ENCODE results near the gene ERCC2. TPM values are rescaled to one million over a fixed set of nuclear protein-coding genes. Genes with fewer than 3 reads are reported as not detected.
"Not testable (repeated sequence)": the region's sequence is repeated elsewhere in the genome, so short reads cannot be mapped to it uniquely, and the experiment has no call there.

Gene ERCC2
- total RNA-seq, 6 donors from 2014 or later: 7.4 to 19.1 (median 13.0) TPM

- Histone ChIP-seq H3K4me3 (no peak overlapping the region), H3K9me3 (no peaks in the 10 kb centered on the region), H3K27ac (no peak overlapping the region), H3K36me3 (peaks cover 2 to 85% (median 59%) of the 10 kb centered on the region in 4 donors), H3K27me3 (no peaks in the 10 kb centered on the region), H3K4me1 (peaks cover 2 to 18% (median 16%) of the 10 kb centered on the region in 4 donors)
- no peak for ATAC-seq (ENCODE audit: low FRiP score in 2 of 2)
- no peak for DNase-seq
- 88 to 93% methylated on average over 4 of the region's 4 CpGs for WGBS, 2 donors
- no peak for TF ChIP-seq EP300 (IDR thresholded peaks at IDR 0.05)
- TF ChIP-seq POLR2AphosphoS5 (IDR thresholded peaks at IDR 0.05): no peak
- no peak for TF ChIP-seq POLR2A (IDR thresholded peaks at IDR 0.05)
- no peak for TF ChIP-seq CTCF (IDR thresholded peaks at IDR 0.05)
Observed at GRCh38 chr19:45417151-45417550, 46.8 kb upstream of the ERCC2 start.

DNA sequence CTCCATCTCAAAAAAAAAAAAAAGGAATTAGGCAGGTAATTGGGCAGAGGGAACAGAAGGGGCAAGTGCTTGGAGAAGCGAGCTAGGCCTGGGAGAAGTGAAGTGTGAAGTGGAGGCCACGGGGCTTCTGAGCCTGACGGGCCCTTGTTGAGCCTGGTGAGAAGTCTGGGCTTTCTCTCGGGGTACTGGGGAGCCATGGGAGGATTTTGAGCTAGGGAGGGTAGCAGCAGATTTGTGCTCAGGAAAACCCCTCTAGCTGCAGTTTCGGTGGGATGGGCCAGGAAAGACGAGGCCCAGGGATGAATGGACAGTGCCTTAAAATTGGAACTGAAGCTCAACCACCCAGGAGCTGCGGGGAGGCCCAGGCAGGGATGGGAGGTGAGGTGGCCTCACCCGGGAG, 44.1 kb upstream of the ERCC2 start:
- 97 to 98% methylated on average over 8 of the region's 8 CpGs for WGBS, 2 donors
- H3K4me1 ChIP-seq: peaks cover 0 to 9% (median 7%) of the 10 kb centered on the region in 4 donors
- ATAC-seq (ENCODE audit: low FRiP score in 2 of 2) (no peak), DNase-seq (no peak)
- H3K9me3 ChIP-seq: no peaks in the 10 kb centered on the region
- H3K27me3 ChIP-seq: no peaks in the 10 kb centered on the region
- no peak overlapping the region for H3K4me3 ChIP-seq
- H3K36me3 ChIP-seq: peaks cover 0 to 72% (median 47%) of the 10 kb centered on the region in 4 donors
- H3K27ac ChIP-seq: no peak overlapping the region
- TF ChIP-seq CTCF (IDR thresholded peaks at IDR 0.05) (no peak), POLR2AphosphoS5 (IDR thresholded peaks at IDR 0.05) (no peak)

DNA sequence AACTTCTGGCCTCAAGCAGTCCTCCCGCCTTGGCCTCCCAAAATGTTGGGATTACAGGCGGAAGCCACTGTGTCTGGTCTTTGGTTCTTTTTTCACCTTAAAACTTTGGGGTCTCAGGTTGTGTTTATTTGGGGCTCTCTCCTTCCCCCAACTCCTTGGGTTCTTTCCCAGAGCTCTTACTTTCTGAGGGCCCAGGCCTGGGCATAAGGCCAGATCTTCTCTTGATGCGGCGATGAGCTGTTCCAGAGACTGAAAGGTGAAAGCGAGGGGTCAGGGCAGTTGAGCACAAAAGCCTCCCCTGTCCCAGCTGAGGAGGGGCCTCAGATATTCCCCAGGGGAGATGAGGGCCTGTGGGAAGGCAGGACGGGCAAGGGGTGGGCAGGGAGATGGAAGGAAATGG, 43.1 kb upstream of the ERCC2 start:
- no peaks in the 10 kb centered on the region for H3K4me1 ChIP-seq
- no peak for DNase-seq
- 90 to 96% methylated on average over 6 of the region's 6 CpGs for WGBS, 2 donors
- ATAC-seq (ENCODE audit: low FRiP score in 2 of 2): no peak
- peaks cover 0 to 63% (median 44%) of the 10 kb centered on the region in 4 donors for H3K36me3 ChIP-seq
- no peak overlapping the region for H3K27ac ChIP-seq
- no peaks in the 10 kb centered on the region for H3K27me3 ChIP-seq
- no peak for TF ChIP-seq EP300 (IDR thresholded peaks at IDR 0.05)
- no peak for TF ChIP-seq CTCF (IDR thresholded peaks at IDR 0.05)
- no peak for TF ChIP-seq POLR2A (IDR thresholded peaks at IDR 0.05)
- no peak for TF ChIP-seq POLR2AphosphoS5 (IDR thresholded peaks at IDR 0.05)
- H3K4me3 ChIP-seq: no peak overlapping the region
- H3K9me3 ChIP-seq: no peaks in the 10 kb centered on the region

GRCh38 chr19:45410330-45410729, 40.0 kb upstream of the ERCC2 start:
- 91 to 97% methylated on average over 4 of the region's 4 CpGs for WGBS, 2 donors
- H3K27me3 ChIP-seq; H3K4me3 ChIP-seq; ATAC-seq (ENCODE audit: low FRiP score in 2 of 2); DNase-seq; H3K9me3 ChIP-seq; H3K27ac ChIP-seq: not testable (repeated sequence)
- H3K36me3 ChIP-seq: peaks cover 0 to 35% (median 24%) of the 10 kb centered on the region in 4 donors
- H3K4me1 ChIP-seq: peaks cover 9 to 18% (median 11%) of the 10 kb centered on the region in 4 donors

GRCh38 chr19:45409557-45409920, 39.2 kb upstream of the ERCC2 start:
- no peak for DNase-seq
- peaks cover 13 to 25% (median 15%) of the 10 kb centered on the region in 4 donors for H3K4me1 ChIP-seq
- H3K36me3 ChIP-seq: peaks cover 0 to 28% (median 20%) of the 10 kb centered on the region in 4 donors
- H3K27ac ChIP-seq: no peak overlapping the region
- 64 to 65% methylated on average over 4 of the region's 4 CpGs for WGBS, 2 donors
- ATAC-seq (ENCODE audit: low FRiP score in 2 of 2): no peak
- H3K4me3 ChIP-seq: no peak overlapping the region
- H3K9me3 ChIP-seq: no peaks in the 10 kb centered on the region
- no peaks in the 10 kb centered on the region for H3K27me3 ChIP-seq
- no peak for TF ChIP-seq POLR2A (IDR thresholded peaks at IDR 0.05)
- no peak for TF ChIP-seq POLR2AphosphoS5 (IDR thresholded peaks at IDR 0.05)
- no peak for TF ChIP-seq CTCF (IDR thresholded peaks at IDR 0.05)
- TF ChIP-seq EP300 (IDR thresholded peaks at IDR 0.05): no peak

Data from upper lobe of left lung (tissue), 6 donors.